ENCODE measurements around the gene BRS3. TPM values are rescaled to one million over a fixed set of nuclear protein-coding genes. Genes with fewer than 3 reads are reported as not detected.

The BRS3 gene
- not detected in 5 replicates for total RNA-seq (2022; extraction: Qiagen RNA extraction; ENCODE audit: low read depth)

DNA sequence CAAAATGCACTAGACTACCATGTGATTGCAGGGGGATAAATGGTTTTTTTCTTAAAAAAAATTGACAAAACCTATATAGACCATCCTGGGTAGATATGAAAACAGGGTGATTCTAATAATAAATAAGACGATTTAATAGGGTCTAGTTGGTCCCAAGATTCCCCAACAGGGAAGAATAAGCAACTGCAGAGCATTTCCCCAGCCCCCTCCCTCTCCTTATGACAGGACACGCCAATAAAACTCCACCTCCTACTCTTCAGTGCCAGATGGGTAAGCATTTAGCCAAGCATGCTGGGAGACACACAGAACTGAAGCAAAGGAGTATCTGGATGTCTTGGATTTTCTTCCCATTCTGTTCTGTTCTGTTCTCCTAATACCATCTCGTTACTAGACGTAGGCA, at the start of gene BRS3:
TSS of gene BRS3 (plus strand) at position 301 of the 400 bp plus-strand sequence. CDS start 168 bp downstream, outside the sequence.

DNA sequence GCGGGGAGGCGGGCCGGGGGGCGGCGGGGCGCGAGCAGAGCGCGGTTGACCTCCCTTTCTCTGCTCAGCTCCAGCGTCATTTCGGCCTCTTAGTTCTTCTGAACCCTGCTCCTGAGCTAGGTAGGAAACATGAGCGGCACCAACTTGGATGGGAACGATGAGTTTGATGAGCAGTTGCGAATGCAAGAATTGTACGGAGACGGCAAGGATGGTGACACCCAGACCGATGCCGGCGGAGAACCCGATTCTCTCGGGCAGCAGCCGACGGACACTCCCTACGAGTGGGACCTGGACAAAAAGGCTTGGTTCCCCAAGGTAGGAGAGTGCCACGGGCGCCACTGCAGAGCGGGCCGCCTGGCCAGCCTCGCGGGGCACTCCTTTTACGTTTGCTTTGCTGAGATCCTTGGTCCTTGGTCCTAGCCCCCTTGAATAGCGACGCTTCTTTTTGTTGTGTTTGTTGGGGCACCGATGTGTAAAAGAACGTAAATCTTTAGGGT, 9.9 kb downstream of the BRS3 start, which contains the start of gene HTATSF1:
TSS of gene HTATSF1 (plus strand) at position 37 of the 497 bp plus-strand sequence. CDS start at position 130, 93 bp downstream.

GRCh38 chrX:136531951-136532350, 44.2 kb downstream of the BRS3 start, which contains the start of gene VGLL1:
VGLL1 (plus strand) TSS chrX:136532215; CDS start chrX:136536021, 3,806 bp downstream.

Other genes with a start within 250 kb of the BRS3 start
- 11.3 to 15.7 TPM (median 12.9 TPM) in 5 replicates for gene MAP7D3, start 236.5 kb upstream of the BRS3 start, total RNA-seq (2022; extraction: Qiagen RNA extraction; ENCODE audit: low read depth)
- not detected in 5 replicates for gene ADGRG4, start 187.0 kb upstream of the BRS3 start, total RNA-seq (2022; extraction: Qiagen RNA extraction; ENCODE audit: low read depth)
- gene HTATSF1, start 9.6 kb downstream of the BRS3 start, total RNA-seq (2022; extraction: Qiagen RNA extraction; ENCODE audit: low read depth), result 48.3 to 76.0 TPM (median 57.4 TPM) in 5 replicates
- not detected in 5 replicates for gene VGLL1, start 44.3 kb downstream of the BRS3 start, total RNA-seq (2022; extraction: Qiagen RNA extraction; ENCODE audit: low read depth)
- gene CD40LG, start 160.2 kb downstream of the BRS3 start, total RNA-seq (2022; extraction: Qiagen RNA extraction; ENCODE audit: low read depth), result not detected in 5 replicates